ENCODE results near the gene ZNF662. TPM values are rescaled to one million over a fixed set of nuclear protein-coding genes. Genes with fewer than 3 reads are reported as not detected.

ZNF662 gene
- total RNA-seq, 1 experiment from 2014 or later = 0.04 TPM

GRCh38 chr3:42900226-42901072 is 5.5 kb upstream of the ZNF662 start:
- Histone ChIP-seq H3K27me3 (ENCODE audit: low read length) (no peaks in the 10 kb centered on the region), H3K27ac (ENCODE audit: low read length) (peak overlapping the region; percentile 84), H2AFZ (ENCODE audit: low read length) (peak overlapping the region; percentile 31), H3K4me1 (ENCODE audit: insufficient read depth, low read length) (peaks cover 37% of the 10 kb centered on the region), H3K9me3 (ENCODE audit: low read length) (no peaks in the 10 kb centered on the region), H3F3A (ENCODE audit: low read length, unreplicated experiment) (peaks cover 4% of the 10 kb centered on the region), H3K36me3 (ENCODE audit: low read depth, low read length) (0 out of 2 replicates have a peak, but pooled peaks cover 3% of the 10 kb centered on the region), H3K4me2 (ENCODE audit: low read length) (peak overlapping the region; percentile 52), H3K9ac (ENCODE audit: low read length) (peak overlapping the region; percentile 30), H3K4me3 (ENCODE audit: low read length) (peak overlapping the region; percentile 3; the same call in 1 of the 2 replicates), H3K9me2 (replicated peaks; ENCODE audit: low read length) (no peaks in the 10 kb centered on the region), H3K79me2 (ENCODE audit: low read length) (no peaks in the 10 kb centered on the region), H4K20me1 (ENCODE audit: low read length) (no peaks in the 10 kb centered on the region)
- ATAC-seq (peak; percentile 71), DNase-seq (peak; percentile 87)
- no TSS peak for BruUV-seq (replicated peaks)
- TF ChIP-seq, protein P1, sequence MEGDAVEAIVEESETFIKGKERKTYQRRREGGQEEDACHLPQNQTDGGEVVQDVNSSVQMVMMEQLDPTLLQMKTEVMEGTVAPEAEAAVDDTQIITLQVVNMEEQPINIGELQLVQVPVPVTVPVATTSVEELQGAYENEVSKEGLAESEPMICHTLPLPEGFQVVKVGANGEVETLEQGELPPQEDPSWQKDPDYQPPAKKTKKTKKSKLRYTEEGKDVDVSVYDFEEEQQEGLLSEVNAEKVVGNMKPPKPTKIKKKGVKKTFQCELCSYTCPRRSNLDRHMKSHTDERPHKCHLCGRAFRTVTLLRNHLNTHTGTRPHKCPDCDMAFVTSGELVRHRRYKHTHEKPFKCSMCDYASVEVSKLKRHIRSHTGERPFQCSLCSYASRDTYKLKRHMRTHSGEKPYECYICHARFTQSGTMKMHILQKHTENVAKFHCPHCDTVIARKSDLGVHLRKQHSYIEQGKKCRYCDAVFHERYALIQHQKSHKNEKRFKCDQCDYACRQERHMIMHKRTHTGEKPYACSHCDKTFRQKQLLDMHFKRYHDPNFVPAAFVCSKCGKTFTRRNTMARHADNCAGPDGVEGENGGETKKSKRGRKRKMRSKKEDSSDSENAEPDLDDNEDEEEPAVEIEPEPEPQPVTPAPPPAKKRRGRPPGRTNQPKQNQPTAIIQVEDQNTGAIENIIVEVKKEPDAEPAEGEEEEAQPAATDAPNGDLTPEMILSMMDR (conservative IDR thresholded peaks at IDR 0.05; ENCODE audit: low read depth, low read length) = no peak
- TF ChIP-seq EZH2phosphoT487 (IDR thresholded peaks at IDR 0.05; ENCODE audit: borderline replicate concordance, low read length) (no peak), EZH2 (IDR thresholded peaks at IDR 0.05; ENCODE audit: low read length, unreplicated experiment) (no peak)
- POLR2A ChIA-PET (ENCODE audit: unreplicated experiment) = interaction anchor here (0.7 kb wide), 1 partner anchor 721 kb away, joined by 4 read pairs; the partner anchor contains the start of gene ANO10
- CTCF ChIA-PET = no interaction called here
- intact Hi-C loops (cut with micrococcal nuclease) = no loop called here

DNA sequence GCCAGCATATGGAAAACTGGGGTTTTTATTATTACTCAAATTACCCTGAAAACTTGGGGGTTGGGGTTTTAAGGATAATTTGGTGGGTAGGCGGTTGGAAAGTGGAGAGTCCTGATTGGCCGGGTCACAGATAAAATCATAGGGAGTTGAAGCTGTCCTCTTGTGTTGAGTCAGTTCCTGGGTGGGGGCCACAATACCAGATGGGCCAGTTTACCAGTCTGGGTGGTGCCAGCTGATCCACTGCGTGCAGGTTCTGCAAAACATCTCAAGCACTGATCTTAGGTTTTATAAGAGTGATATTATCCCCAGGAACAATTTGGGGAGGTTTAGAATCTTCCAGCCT is 4.9 kb upstream of the ZNF662 start:
- ATAC-seq (peak; percentile 87), DNase-seq (peak; percentile 88)
- peak overlapping the region; percentile 3; the same call in 1 of the 2 replicates for H3K4me3 ChIP-seq (ENCODE audit: low read length)
- H3F3A ChIP-seq (ENCODE audit: low read length, unreplicated experiment) = peaks cover 4% of the 10 kb centered on the region
- H3K4me2 ChIP-seq (ENCODE audit: low read length) = peak overlapping the region; percentile 52
- H3K9ac ChIP-seq (ENCODE audit: low read length) = peak overlapping the region; percentile 44
- no peaks in the 10 kb centered on the region for H4K20me1 ChIP-seq (ENCODE audit: low read length)
- no peaks in the 10 kb centered on the region for H3K27me3 ChIP-seq (ENCODE audit: low read length)
- peak overlapping the region; percentile 84 for H3K27ac ChIP-seq (ENCODE audit: low read length)
- H2AFZ ChIP-seq (ENCODE audit: low read length) = peak overlapping the region; percentile 31
- peaks cover 33% of the 10 kb centered on the region for H3K4me1 ChIP-seq (ENCODE audit: insufficient read depth, low read length)
- H3K9me2 ChIP-seq (replicated peaks; ENCODE audit: low read length) = no peaks in the 10 kb centered on the region
- intact Hi-C loops (cut with micrococcal nuclease) = no loop called here
- H3K9me3 ChIP-seq (ENCODE audit: low read length) = no peaks in the 10 kb centered on the region
- 0 out of 2 replicates have a peak, but pooled peaks cover 3% of the 10 kb centered on the region for H3K36me3 ChIP-seq (ENCODE audit: low read depth, low read length)
- CTCF ChIA-PET = no interaction called here
- no peaks in the 10 kb centered on the region for H3K79me2 ChIP-seq (ENCODE audit: low read length)
- no TSS peak for BruUV-seq (replicated peaks)
- POLR2A ChIA-PET (ENCODE audit: unreplicated experiment) = interaction anchor here (0.7 kb wide), 1 partner anchor 721 kb away, joined by 4 read pairs; the partner anchor contains the start of gene ANO10
- TF ChIP-seq EZH2phosphoT487 (IDR thresholded peaks at IDR 0.05; ENCODE audit: borderline replicate concordance, low read length) (no peak), EZH2 (IDR thresholded peaks at IDR 0.05; ENCODE audit: low read length, unreplicated experiment) (no peak)
- TF ChIP-seq, protein P1 (conservative IDR thresholded peaks at IDR 0.05; ENCODE audit: low read depth, low read length) = no peak

GRCh38 chr3:42902257-42902656 is 3.7 kb upstream of the ZNF662 start:
- intact Hi-C loops (cut with micrococcal nuclease) = no loop called here
- ATAC-seq = no peak
- Histone ChIP-seq H2AFZ (ENCODE audit: low read length) (no peak overlapping the region), H3K4me1 (ENCODE audit: insufficient read depth, low read length) (peaks cover 33% of the 10 kb centered on the region), H3K36me3 (ENCODE audit: low read depth, low read length) (0 out of 2 replicates have a peak, but pooled peaks cover 3% of the 10 kb centered on the region), H3K9me2 (replicated peaks; ENCODE audit: low read length) (no peaks in the 10 kb centered on the region), H3K27ac (ENCODE audit: low read length) (peak overlapping the region; percentile 84), H3K4me3 (ENCODE audit: low read length) (no peak overlapping the region), H4K20me1 (ENCODE audit: low read length) (no peaks in the 10 kb centered on the region), H3K4me2 (ENCODE audit: low read length) (peak overlapping the region; percentile 52; the same call in 1 of the 2 replicates), H3K79me2 (ENCODE audit: low read length) (no peaks in the 10 kb centered on the region), H3K9ac (ENCODE audit: low read length) (no peak overlapping the region), H3K9me3 (ENCODE audit: low read length) (no peaks in the 10 kb centered on the region), H3F3A (ENCODE audit: low read length, unreplicated experiment) (peaks cover 4% of the 10 kb centered on the region), H3K27me3 (ENCODE audit: low read length) (no peaks in the 10 kb centered on the region)
- TF ChIP-seq EZH2 (IDR thresholded peaks at IDR 0.05; ENCODE audit: low read length, unreplicated experiment) = no peak
- no peak for TF ChIP-seq EZH2phosphoT487 (IDR thresholded peaks at IDR 0.05; ENCODE audit: borderline replicate concordance, low read length)
- TF ChIP-seq, protein P1 (conservative IDR thresholded peaks at IDR 0.05; ENCODE audit: low read depth, low read length) = no peak
- BruUV-seq (replicated peaks) = no TSS peak
- no peak for DNase-seq
- POLR2A ChIA-PET (ENCODE audit: unreplicated experiment) = no interaction called here
- CTCF ChIA-PET = no interaction called here

Measured in PC-3 (cell line).